ENCODE data around the gene SLC39A13. TPM values are rescaled to one million over a fixed set of nuclear protein-coding genes. Genes with fewer than 3 reads are reported as not detected.

SLC39A13 gene
- total and polyA plus RNA-seq, 2 of the 13 experiments (the other 11 are each of a cell fraction or from before 2014, with no cell fraction given), result 15.3 to 30.5 TPM

DNA sequence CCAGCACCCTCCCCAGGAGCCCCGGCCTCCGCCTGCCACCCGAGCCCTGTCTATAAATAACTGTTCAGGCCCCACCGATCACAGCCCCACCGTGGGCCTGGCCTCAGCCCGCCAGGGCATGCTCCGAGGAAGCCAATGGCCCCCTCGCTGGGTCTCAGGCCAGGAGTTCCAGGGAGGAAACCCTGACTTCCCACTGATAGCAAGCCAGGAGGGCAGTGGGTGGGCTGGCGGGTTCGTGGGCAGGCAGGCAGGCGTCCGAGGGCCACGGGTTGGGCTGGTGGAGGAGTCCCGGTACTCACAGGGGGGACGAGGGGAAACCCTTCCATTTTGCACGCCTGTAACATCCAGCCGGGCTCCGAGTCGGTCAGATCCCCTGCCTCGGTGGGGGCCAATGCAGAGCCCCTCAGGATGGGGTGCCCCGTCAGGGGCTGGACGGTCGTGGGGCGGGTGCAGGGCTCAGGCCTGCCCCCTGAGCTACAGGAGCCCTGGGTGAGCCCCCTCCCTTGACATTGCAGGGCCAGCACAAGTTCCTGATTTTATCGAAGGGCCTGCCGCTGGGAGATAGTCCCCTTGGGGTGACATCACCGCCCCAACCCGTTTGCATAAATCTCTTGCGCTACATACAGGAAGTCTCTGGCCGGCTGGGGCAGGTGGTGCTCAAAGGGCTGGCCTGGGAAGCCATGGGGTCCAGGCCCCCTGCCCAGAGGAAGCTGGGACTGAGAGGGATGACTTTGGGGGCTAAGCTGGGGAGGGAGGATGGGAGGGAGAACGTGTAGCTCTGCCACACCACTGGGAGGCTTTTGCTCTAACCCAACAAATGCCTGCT is 30.2 kb upstream of the SLC39A13 start, which contains the start of gene SPI1 (continued):
- no peak for TF ChIP-seq SMAD3 (CRISPR knock-in tag; IDR thresholded peaks at IDR 0.05)
- no peak for TF ChIP-seq POLR2AphosphoS5 (IDR thresholded peaks at IDR 0.05; ENCODE audit: low read depth, low read length)
- TF ChIP-seq THAP11 (CRISPR knock-in tag; IDR thresholded peaks at IDR 0.05), result no peak

DNA sequence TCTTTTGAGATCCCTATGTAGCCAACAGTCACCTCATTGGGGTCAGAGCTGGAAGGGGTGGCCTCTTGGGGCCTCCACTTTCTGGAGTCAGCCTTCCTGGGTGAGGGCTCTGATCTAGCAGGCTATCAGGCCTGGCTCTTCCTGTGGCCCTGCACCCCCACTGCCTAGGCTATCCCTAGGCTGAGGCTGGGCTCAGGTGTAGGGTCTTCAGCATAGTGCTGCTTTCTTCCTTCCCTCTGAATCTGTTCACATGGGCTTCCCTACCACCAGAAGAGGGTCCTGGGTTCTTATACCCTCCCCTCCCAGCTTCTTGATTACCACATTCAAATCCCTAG is 29.6 kb upstream of the SLC39A13 start:
- no peak overlapping the region for H2AFZ ChIP-seq (ENCODE audit: low read length)
- no peaks in the 10 kb centered on the region for H3K9me3 ChIP-seq (ENCODE audit: low read length)
- TF ChIP-seq HMG20B (CRISPR knock-in tag; conservative IDR thresholded peaks at IDR 0.05) (no peak), NFATC3 (CRISPR knock-in tag; IDR thresholded peaks at IDR 0.05) (no peak), ZBTB21 (CRISPR knock-in tag; IDR thresholded peaks at IDR 0.05) (no peak), SIN3B (IDR thresholded peaks at IDR 0.05; ENCODE audit: low read length) (no peak), ZNF33A (CRISPR knock-in tag; IDR thresholded peaks at IDR 0.05; ENCODE audit: borderline replicate concordance) (no peak), NFYC (CRISPR knock-in tag; IDR thresholded peaks at IDR 0.05) (no peak), PAXIP1 (CRISPR knock-in tag; conservative IDR thresholded peaks at IDR 0.05) (no peak), CENPT (CRISPR knock-in tag; IDR thresholded peaks at IDR 0.05; ENCODE audit: low read depth) (no peak), DR1 (CRISPR knock-in tag; IDR thresholded peaks at IDR 0.05) (no peak), SAP130 (CRISPR knock-in tag; IDR thresholded peaks at IDR 0.05; ENCODE audit: low read depth) (no peak), MIER2 (CRISPR knock-in tag; IDR thresholded peaks at IDR 0.05) (no peak), ZNF253 (CRISPR knock-in tag; IDR thresholded peaks at IDR 0.05; ENCODE audit: borderline replicate concordance) (no peak), ZNF468 (CRISPR knock-in tag; IDR thresholded peaks at IDR 0.05) (no peak)
- TF ChIP-seq, protein P1, sequence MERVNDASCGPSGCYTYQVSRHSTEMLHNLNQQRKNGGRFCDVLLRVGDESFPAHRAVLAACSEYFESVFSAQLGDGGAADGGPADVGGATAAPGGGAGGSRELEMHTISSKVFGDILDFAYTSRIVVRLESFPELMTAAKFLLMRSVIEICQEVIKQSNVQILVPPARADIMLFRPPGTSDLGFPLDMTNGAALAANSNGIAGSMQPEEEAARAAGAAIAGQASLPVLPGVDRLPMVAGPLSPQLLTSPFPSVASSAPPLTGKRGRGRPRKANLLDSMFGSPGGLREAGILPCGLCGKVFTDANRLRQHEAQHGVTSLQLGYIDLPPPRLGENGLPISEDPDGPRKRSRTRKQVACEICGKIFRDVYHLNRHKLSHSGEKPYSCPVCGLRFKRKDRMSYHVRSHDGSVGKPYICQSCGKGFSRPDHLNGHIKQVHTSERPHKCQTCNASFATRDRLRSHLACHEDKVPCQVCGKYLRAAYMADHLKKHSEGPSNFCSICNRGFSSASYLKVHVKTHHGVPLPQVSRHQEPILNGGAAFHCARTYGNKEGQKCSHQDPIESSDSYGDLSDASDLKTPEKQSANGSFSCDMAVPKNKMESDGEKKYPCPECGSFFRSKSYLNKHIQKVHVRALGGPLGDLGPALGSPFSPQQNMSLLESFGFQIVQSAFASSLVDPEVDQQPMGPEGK (CRISPR knock-in tag; IDR thresholded peaks at IDR 0.05), result no peak
- TF ChIP-seq, protein P2, sequence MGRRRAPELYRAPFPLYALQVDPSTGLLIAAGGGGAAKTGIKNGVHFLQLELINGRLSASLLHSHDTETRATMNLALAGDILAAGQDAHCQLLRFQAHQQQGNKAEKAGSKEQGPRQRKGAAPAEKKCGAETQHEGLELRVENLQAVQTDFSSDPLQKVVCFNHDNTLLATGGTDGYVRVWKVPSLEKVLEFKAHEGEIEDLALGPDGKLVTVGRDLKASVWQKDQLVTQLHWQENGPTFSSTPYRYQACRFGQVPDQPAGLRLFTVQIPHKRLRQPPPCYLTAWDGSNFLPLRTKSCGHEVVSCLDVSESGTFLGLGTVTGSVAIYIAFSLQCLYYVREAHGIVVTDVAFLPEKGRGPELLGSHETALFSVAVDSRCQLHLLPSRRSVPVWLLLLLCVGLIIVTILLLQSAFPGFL (CRISPR knock-in tag; IDR thresholded peaks at IDR 0.05), result no peak
- H3K4me1 ChIP-seq (ENCODE audit: insufficient read depth, low read length), result peaks cover 12% of the 10 kb centered on the region; the same call in 1 of the 2 replicates
- no peaks in the 10 kb centered on the region for H3K79me2 ChIP-seq (ENCODE audit: insufficient read depth, low read length)
- FAIRE-seq (no peak), DNase-seq (ENCODE audit: low spot score) (no peak), ATAC-seq (no peak)
- H3K4me3 ChIP-seq (replicated peaks in 1 of 3; ENCODE audit: insufficient read depth in 1 of 3, low read depth in 2 of 3, low read length in 3 of 3), result no peak overlapping the region
- no peak overlapping the region for H3K27ac ChIP-seq (ENCODE audit: extremely low read length, insufficient read depth, low read length)
- H3K27me3 ChIP-seq (ENCODE audit: control insufficient read depth in 1 of 2, insufficient read depth in 2 of 2, low read length in 2 of 2), result peaks cover 2 to 11% of the 10 kb centered on the region in 2 experiments; a peak in 2 of 5 replicates
- no TSS peak for BruUV-seq (replicated peaks)
- H3K9ac ChIP-seq (ENCODE audit: insufficient read depth, low read depth, low read length), result no peak overlapping the region
- in situ Hi-C loops (cut with HindIII; ENCODE audit: extremely low pct_ligation_motif_present, low pct_unique_long_range_greater_than_20kb), result loop anchor here (10.0 kb wide), 1 partner anchor 76 kb away; no protein-coding TSS in a partner anchor
- intact Hi-C loops (cut with micrococcal nuclease; ENCODE audit: unreplicated experiment), result no loop called here
- POLR2A ChIA-PET, result no interaction called here
- H3K36me3 ChIP-seq (replicated peaks in 1 of 2; ENCODE audit: control insufficient read depth in 1 of 2, insufficient read depth in 2 of 2, low read length in 2 of 2), result no peaks in the 10 kb centered on the region
- H4K20me1 ChIP-seq (ENCODE audit: insufficient read depth, low read length), result no peaks in the 10 kb centered on the region
- CTCF ChIA-PET (ENCODE audit: low intra/inter-chr PET ratio, low total read pairs), result no interaction called here
- H3K4me2 ChIP-seq (ENCODE audit: low read depth, low read length), result no peak overlapping the region
